Epithelial cell of prostate (primary cell): ENCODE measurements around the gene RALGAPA2.
"Not testable (repeated sequence)": the region's sequence is repeated elsewhere in the genome, so short reads cannot be mapped to it uniquely, and the experiment has no call there.

ENCODE experiments used
- DNase-seq: peaks from one replicate; pipeline ENCODE4 v3.0.0-alpha.2; 2011; ENCODE audit warnings: low read depth, low spot score
- H3K27ac ChIP-seq: fragments of 450-650 bp; 2 replicates; pipeline ENCODE4 v1.5.1; 2017; ENCODE audit warnings: mild to moderate bottlenecking

RALGAPA2 gene

GRCh38 chr20:20365480-20366161 is 346.8 kb downstream of the RALGAPA2 start:
- H3K27ac ChIP-seq, result no peak overlapping the region
- no peak for DNase-seq

- no peak overlapping the region for H3K27ac ChIP-seq
- no peak for DNase-seq
Measured at GRCh38 chr20:20364593-20365479, 347.6 kb downstream of the RALGAPA2 start.

DNA sequence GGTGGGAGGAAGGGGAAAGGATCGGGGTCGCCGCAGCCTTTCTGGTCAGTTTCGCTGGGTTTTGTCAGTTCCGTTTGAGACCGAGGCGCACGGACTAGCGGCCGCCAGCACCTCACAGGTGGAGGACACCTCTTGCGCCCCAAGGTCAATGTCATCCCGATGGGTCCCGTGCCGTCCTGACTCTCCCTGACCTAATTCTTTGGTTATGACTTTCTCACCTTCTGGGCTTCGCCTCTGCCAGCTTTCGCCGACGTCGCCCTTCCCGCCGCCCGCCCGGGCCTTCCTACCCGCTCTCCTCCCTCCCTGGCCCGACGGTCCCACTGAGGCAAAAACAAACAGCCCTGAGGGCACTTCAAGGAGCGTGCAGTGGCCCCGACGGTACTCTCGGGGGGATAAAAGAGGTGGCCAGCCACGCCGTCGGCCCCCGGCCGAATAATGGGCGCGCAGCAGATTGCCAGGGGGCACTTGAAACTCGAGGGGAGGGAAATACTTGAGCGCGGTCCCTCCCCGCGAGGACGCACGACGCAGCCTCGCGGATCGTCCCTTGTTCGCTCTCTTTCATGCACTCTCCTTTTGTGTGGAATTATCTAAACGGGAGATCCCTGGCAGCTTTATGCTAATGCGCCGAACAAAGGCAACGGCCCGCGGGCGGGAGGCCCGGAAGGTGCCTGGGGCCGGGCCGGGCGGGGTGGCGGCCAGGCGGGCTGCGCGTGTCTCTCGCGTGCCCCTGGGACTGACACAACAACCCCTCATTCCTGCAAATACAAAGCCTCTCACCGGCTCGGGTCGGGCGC is 348.4 kb downstream of the RALGAPA2 start:
- DNase-seq, result no peak
- H3K27ac ChIP-seq, result no peak overlapping the region

GRCh38 chr20:20363434-20363798 is 349.0 kb downstream of the RALGAPA2 start:
- H3K27ac ChIP-seq, result no peak overlapping the region
- no peak for DNase-seq

- H3K27ac ChIP-seq, result no peak overlapping the region
- DNase-seq, result no peak
Measured at GRCh38 chr20:20362774-20363433, 349.5 kb downstream of the RALGAPA2 start.

- no peak overlapping the region for H3K27ac ChIP-seq
- DNase-seq, result no peak
Measured at GRCh38 chr20:20360464-20360863, 352.0 kb downstream of the RALGAPA2 start.

- no peak overlapping the region for H3K27ac ChIP-seq
- DNase-seq, result no peak
Measured at GRCh38 chr20:20359628-20360027, 352.8 kb downstream of the RALGAPA2 start.

DNA sequence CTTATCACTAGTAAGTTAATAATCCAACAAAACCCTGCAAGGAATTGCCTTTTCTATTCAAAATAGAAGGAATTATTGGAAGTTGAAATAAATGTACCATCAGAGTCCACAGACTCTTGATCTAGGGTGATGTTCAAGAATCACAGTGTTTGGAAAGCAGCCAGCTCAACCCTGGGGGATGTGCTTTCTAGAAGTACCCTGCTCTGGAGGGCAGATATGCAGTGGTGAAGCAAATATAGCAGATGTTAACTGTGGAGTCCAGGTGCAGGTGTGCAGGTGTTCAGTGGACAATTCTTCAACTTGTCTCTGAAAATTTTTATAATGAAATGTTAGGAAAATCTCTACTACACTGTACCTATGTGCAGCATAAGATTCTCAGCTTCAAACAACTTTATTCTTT is 353.6 kb downstream of the RALGAPA2 start:
- DNase-seq, result no peak

GRCh38 chr20:20355503-20355902 is 356.9 kb downstream of the RALGAPA2 start:
- not testable (repeated sequence) for DNase-seq, H3K27ac ChIP-seq

More for the DNA sequence above, 353.6 kb downstream of the RALGAPA2 start:
- H3K27ac ChIP-seq, result no peak overlapping the region

DNA sequence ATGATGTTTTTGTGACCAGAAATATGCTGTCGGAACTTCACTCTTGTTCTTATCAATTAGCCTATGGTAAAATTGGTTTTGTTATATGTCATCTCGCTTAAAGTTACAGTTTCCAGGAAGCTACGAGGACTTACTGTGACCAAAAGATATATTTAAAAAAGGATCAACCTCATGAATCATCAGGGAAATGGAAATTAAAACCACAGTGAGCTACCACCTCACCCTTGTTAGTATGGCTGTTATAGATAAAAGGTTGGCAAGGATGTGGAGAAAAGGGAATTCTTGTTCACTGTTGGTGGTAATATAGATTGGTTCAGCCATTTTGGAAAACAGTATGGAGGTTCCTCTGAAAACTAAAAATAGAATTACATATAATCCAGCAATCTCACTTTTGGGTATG is 358.9 kb downstream of the RALGAPA2 start:
- no peak for DNase-seq
- H3K27ac ChIP-seq, result no peak overlapping the region

- no peak for DNase-seq
- no peak overlapping the region for H3K27ac ChIP-seq
Measured at GRCh38 chr20:20344476-20344875, 368.0 kb downstream of the RALGAPA2 start.

DNA sequence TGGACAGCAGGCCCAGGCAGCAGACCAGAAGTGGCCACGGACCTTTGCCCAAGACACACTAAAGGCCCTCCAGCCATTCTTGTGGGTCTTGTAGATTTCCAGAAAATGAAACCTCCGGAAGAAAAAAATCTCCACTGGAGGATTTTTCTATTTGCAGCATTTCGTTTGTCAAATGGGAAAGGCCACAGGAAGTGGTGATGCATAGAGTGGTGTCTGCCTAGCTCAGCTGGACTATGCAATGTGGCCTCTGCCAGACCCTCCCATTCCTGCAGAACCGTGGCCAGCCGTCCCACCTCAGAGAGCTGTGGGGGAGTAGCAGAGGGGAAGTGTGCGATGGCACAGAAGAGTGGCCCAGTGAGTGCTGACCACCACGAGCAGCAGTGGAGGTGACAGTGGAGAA is 368.5 kb downstream of the RALGAPA2 start:
- DNase-seq, result no peak
- no peak overlapping the region for H3K27ac ChIP-seq
